Measurements from ENCODE around the gene ANKRD28.

- TF ChIP-seq, protein P1, sequence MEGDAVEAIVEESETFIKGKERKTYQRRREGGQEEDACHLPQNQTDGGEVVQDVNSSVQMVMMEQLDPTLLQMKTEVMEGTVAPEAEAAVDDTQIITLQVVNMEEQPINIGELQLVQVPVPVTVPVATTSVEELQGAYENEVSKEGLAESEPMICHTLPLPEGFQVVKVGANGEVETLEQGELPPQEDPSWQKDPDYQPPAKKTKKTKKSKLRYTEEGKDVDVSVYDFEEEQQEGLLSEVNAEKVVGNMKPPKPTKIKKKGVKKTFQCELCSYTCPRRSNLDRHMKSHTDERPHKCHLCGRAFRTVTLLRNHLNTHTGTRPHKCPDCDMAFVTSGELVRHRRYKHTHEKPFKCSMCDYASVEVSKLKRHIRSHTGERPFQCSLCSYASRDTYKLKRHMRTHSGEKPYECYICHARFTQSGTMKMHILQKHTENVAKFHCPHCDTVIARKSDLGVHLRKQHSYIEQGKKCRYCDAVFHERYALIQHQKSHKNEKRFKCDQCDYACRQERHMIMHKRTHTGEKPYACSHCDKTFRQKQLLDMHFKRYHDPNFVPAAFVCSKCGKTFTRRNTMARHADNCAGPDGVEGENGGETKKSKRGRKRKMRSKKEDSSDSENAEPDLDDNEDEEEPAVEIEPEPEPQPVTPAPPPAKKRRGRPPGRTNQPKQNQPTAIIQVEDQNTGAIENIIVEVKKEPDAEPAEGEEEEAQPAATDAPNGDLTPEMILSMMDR (IDR thresholded peaks at IDR 0.05), result no peak
- no peak for TF ChIP-seq POLR2A (IDR thresholded peaks at IDR 0.05)
- no peak for TF ChIP-seq POLR2AphosphoS5 (IDR thresholded peaks at IDR 0.05)
Observed at GRCh38 chr3:15820911-15821310, 23.1 kb upstream of the ANKRD28 start.

Data from prostate gland (tissue), 2 donors.